Nephron progenitor cell (in vitro differentiated cells): Measurements from ENCODE around the gene CC2D1A.

Source experiments
- DNase-seq: peaks from one replicate; pipeline ENCODE4 v3.0.0; 2021
- H3K27ac Mint-ChIP-seq: 2 replicates; pipeline ENCODE4 v1.8.0; 2021; ENCODE audit warnings: mild to moderate bottlenecking, moderate library complexity, mixed read lengths
- H3K27me3 Mint-ChIP-seq: 2 replicates; pipeline ENCODE4 v1.8.0; 2021; ENCODE audit warnings: mild to moderate bottlenecking, low read depth, mixed read lengths; ENCODE audit not compliant: poor library complexity
- H3K36me3 Mint-ChIP-seq: 2 replicates; pipeline ENCODE4 v1.8.0; 2021; ENCODE audit warnings: low read depth, mixed read lengths
- H3K4me1 Mint-ChIP-seq: 2 replicates; pipeline ENCODE4 v1.8.0; 2021; ENCODE audit warnings: mixed read lengths
- H3K4me3 Mint-ChIP-seq: 2 replicates; pipeline ENCODE4 v1.8.0; 2021; ENCODE audit warnings: mild to moderate bottlenecking, moderate library complexity, mixed read lengths
- H3K9me3 Mint-ChIP-seq: 2 replicates; pipeline ENCODE4 v1.8.0; 2021; ENCODE audit warnings: mild to moderate bottlenecking, moderate library complexity, mixed read lengths
- TF ChIP-seq, protein P1 (sequence below): fragments of 200-600 bp; sonication (generic); IDR thresholded peaks from 2 replicates; pipeline ENCODE4 v1.5.0; 2021; ENCODE audit warnings: antibody characterized with exemption

Gene CC2D1A

DNA sequence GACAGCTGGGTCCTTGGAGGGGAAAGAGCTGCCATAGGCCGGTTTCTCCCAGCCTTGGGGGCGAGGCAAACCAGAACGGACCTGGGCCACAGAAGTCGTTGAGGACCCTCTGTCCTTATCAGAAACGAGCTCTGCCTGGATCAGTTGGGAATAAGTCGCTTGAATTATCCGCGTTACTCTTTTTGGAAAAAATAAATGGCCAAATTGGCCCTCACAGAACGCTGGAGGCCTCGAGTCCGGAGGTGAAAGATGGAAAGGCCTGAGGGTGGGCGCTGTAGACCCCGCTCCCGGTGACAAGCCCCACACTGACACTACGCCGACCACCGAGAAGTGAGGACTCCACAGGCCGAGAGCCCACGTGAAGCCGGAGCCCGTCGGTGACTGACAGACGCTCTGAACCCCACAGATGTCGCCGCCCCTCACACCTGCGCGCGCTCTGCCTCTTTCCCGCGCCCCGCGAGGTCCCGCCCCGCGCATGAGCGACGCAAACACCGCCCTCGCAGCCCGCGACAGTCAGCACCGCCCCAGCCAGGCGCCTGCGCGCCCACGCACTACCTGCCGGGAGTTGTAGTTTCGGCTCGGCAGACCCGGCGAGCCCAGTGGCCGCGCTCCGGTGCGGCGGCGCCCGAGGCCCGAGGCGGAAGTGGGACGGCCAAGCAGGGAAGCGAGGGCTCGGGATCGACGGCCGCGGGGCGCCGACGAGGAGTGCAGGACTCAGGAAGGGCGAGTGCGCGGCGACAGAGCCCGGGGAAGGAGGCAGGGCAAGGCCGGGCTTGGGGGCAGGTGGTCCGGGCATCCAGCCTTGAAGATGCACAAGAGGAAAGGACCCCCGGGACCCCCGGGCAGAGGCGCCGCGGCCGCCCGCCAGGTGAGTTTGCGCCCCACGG is at the start of gene CC2D1A, which contains the start of gene BRME1:
Gene CC2D1A (plus strand): TSS at position 568 of the 887 bp plus-strand sequence. CDS start 241 bp downstream, at position 809.
Gene BRME1 (minus strand): TSS at position 484 of the 887 bp plus-strand sequence. CDS start 1,225 bp downstream, outside the sequence.
- Mint-ChIP-seq H3K4me3 (peak within 1 kb of the TSS; percentile 86), H3K27me3 (no peaks in the 10 kb centered on the region), H3K36me3 (peaks cover 6% of the 10 kb centered on the region), H3K9me3 (peaks cover 3% of the 10 kb centered on the region), H3K27ac (no peak within 1 kb of the TSS), H3K4me1 (peaks cover 11% of the 10 kb centered on the region)
- peak; percentile 93 for DNase-seq
- TF ChIP-seq, protein P1, sequence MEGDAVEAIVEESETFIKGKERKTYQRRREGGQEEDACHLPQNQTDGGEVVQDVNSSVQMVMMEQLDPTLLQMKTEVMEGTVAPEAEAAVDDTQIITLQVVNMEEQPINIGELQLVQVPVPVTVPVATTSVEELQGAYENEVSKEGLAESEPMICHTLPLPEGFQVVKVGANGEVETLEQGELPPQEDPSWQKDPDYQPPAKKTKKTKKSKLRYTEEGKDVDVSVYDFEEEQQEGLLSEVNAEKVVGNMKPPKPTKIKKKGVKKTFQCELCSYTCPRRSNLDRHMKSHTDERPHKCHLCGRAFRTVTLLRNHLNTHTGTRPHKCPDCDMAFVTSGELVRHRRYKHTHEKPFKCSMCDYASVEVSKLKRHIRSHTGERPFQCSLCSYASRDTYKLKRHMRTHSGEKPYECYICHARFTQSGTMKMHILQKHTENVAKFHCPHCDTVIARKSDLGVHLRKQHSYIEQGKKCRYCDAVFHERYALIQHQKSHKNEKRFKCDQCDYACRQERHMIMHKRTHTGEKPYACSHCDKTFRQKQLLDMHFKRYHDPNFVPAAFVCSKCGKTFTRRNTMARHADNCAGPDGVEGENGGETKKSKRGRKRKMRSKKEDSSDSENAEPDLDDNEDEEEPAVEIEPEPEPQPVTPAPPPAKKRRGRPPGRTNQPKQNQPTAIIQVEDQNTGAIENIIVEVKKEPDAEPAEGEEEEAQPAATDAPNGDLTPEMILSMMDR = no peak

DNA sequence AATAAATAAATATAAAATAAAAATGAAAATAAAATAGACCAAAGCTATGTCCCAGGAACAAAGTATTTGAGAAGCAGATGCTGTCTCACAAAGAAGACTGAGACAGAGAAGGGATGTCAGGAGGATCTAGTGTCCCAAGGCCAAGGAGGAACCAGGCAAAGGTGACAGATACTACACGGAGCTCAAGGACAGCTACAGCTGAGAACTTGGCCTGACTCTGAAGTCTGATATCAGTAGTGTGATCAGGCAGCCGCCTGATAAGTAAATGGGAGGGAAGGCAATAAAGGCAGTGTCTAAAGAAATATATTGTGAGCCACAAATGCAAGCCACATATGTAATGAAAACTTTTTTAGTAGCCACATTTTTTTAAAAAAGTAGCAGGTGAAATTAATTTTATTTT is 49.5 kb upstream of the CC2D1A start:
- peaks cover 12% of the 10 kb centered on the region for H3K4me1 Mint-ChIP-seq
- peaks cover 10% of the 10 kb centered on the region for H3K27me3 Mint-ChIP-seq
- no peak for DNase-seq
- no peak overlapping the region for H3K4me3 Mint-ChIP-seq
- no peaks in the 10 kb centered on the region for H3K36me3 Mint-ChIP-seq
- TF ChIP-seq, protein P1 = no peak
- H3K9me3 Mint-ChIP-seq = no peaks in the 10 kb centered on the region
- peak overlapping the region; percentile 61 for H3K27ac Mint-ChIP-seq

DNA sequence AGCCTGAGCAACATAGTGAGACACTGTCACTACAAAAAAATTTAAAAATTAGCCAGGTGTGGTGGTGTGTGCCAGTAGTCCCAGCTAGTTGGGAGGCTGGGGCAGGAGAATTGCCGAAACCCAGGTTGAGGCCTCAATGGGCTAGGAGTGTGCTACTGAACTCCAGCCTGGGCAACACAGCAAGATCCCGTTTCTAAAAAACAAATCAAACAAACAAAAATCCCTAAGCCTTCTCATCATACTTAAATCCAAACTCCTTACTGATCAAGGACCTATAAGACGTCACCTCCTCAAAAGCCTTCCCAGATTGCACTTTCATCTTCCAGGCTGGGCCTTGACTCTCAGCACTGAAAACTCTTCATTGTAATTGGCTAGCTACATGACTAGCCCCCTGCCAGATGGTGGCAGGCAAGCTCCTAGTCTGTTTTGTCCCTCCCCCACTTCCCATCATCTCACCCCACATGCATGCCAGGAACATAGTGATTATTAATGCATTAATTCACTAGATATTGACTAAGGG is 46.6 kb upstream of the CC2D1A start:
- no peak for DNase-seq
- TF ChIP-seq, protein P1 = no peak
- peaks cover 12% of the 10 kb centered on the region for H3K27me3 Mint-ChIP-seq
- no peaks in the 10 kb centered on the region for H3K36me3 Mint-ChIP-seq
- no peaks in the 10 kb centered on the region for H3K9me3 Mint-ChIP-seq
- no peak overlapping the region for H3K27ac Mint-ChIP-seq
- H3K4me1 Mint-ChIP-seq = peaks cover 30% of the 10 kb centered on the region
- H3K4me3 Mint-ChIP-seq = no peak overlapping the region

DNA sequence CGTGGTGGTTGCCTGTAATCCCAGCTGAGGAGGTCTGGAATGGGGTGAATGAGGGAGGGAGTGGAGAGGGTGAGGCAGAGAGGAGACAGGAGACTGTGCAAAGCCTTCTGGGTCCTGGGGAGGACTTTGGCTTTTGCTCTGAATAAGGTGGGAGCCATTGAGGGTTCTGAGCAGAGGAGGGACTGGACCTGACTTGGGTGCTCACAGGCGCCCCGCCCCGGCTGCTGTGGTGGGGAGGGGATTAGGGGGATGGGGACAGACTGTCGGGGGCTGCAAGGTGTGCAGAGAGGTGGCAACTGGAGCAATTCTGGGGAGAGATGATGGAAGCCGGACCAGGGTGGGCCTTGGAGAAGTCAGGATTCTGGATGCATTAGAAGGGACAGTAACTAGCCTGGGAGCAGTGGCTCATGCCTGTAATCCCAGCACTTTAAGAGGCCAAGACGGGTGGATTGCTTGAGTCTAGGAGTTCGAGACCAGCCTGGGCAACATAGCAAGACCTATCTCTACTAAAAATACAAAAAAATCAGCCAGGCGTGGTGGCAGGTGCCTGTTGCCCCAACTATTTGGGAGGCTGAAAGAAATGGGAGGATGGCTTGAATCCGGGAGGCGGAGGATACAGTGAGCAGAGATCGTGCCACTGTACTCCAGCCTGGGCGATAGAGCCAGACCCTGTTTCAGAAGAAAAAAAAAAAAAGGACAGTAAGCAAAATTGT is 45.2 kb upstream of the CC2D1A start:
- TF ChIP-seq, protein P1 = no peak
- no peak for DNase-seq
- no peaks in the 10 kb centered on the region for H3K36me3 Mint-ChIP-seq
- H3K9me3 Mint-ChIP-seq = no peaks in the 10 kb centered on the region
- peaks cover 34% of the 10 kb centered on the region for H3K4me1 Mint-ChIP-seq
- peaks cover 15% of the 10 kb centered on the region for H3K27me3 Mint-ChIP-seq
- no peak overlapping the region for H3K27ac Mint-ChIP-seq
- no peak overlapping the region for H3K4me3 Mint-ChIP-seq

DNA sequence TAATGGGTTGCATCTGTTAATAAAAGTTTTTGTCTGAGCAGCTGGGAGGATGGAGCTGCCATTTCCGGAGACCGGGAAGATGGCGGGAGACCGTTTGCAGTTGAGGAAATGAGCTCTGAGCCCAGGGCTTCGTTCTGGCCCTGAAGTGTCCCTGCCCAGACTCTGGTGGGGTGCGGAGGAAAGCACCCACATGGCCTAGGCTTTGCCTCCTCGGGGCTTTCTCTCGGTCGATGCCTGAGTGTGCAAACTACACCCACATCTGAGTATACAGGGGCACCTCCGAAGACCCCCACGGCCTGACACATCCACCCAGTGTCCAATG is 44.6 kb upstream of the CC2D1A start:
- peak overlapping the region; percentile 56 for H3K4me3 Mint-ChIP-seq
- H3K9me3 Mint-ChIP-seq = no peaks in the 10 kb centered on the region
- no peak overlapping the region for H3K27ac Mint-ChIP-seq
- peaks cover 37% of the 10 kb centered on the region for H3K4me1 Mint-ChIP-seq
- TF ChIP-seq, protein P1 = no peak
- peaks cover 19% of the 10 kb centered on the region for H3K27me3 Mint-ChIP-seq
- H3K36me3 Mint-ChIP-seq = no peaks in the 10 kb centered on the region
- no peak for DNase-seq
